ENCODE results near the gene ALPK3. TPM values are rescaled to one million over a fixed set of nuclear protein-coding genes. Genes with fewer than 3 reads are reported as not detected.

Gene ALPK3
- total RNA-seq, 4 donors from 2014 or later: 0.88 to 6.3 (median 3.4) TPM

DNA sequence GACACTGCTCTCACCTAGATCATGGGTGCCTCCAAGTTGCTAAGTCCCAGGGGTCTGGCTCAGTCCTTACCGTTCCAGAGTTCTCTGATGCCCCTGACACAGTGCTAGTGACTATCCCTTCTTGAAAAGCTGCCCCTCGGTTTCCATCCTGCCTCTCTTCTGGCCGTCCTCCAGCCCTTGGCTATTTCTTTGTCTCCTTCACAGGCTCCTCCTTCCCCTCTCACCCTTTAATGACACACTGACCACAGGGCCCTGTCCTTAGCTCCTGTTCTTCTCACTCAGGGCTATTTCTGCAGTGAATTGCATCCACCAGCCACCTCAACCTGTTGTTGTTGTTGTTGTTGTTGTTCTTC lies 98.4 kb downstream of the ALPK3 start:
- H3K4me1 ChIP-seq: peaks cover 8 to 16% of the 10 kb centered on the region in 2 donors
- no peak overlapping the region for H3K4me3 ChIP-seq
- no peak for DNase-seq
- H3K27me3 ChIP-seq: no peaks in the 10 kb centered on the region
- TF ChIP-seq, protein P1, sequence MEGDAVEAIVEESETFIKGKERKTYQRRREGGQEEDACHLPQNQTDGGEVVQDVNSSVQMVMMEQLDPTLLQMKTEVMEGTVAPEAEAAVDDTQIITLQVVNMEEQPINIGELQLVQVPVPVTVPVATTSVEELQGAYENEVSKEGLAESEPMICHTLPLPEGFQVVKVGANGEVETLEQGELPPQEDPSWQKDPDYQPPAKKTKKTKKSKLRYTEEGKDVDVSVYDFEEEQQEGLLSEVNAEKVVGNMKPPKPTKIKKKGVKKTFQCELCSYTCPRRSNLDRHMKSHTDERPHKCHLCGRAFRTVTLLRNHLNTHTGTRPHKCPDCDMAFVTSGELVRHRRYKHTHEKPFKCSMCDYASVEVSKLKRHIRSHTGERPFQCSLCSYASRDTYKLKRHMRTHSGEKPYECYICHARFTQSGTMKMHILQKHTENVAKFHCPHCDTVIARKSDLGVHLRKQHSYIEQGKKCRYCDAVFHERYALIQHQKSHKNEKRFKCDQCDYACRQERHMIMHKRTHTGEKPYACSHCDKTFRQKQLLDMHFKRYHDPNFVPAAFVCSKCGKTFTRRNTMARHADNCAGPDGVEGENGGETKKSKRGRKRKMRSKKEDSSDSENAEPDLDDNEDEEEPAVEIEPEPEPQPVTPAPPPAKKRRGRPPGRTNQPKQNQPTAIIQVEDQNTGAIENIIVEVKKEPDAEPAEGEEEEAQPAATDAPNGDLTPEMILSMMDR (IDR thresholded peaks at IDR 0.05): no peak
- no peak for TF ChIP-seq POLR2A (IDR thresholded peaks at IDR 0.05)
- intact Hi-C loops (cut with DNase I; ENCODE audit: low total_unique reads): no loop called here
- H3K9me3 ChIP-seq: no peaks in the 10 kb centered on the region
- no peaks in the 10 kb centered on the region for H3K36me3 ChIP-seq
- H3K27ac ChIP-seq: peak overlapping the region; percentile 86 to 95

DNA sequence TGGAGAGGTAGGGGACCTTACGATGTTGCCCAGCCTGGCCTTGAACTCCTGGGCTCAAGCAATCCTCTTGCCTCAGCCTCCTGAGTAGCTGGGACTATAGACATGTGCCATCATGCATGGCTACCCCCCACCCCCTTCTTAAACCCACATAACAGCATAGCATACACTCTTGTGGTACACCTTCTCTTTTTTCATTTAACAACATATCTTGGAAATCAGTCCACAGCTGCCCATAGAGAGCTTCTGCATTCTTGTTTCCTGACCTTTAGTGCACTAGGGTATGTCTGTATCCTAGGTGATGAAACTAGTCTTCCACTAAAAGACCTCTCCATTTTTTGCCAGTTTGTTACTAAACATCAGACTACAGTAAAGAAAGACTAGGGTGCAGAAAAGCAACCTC lies 100.3 kb downstream of the ALPK3 start:
- Histone ChIP-seq H3K4me3 (no peak overlapping the region), H3K4me1 (peaks cover 4 to 8% of the 10 kb centered on the region in 2 donors), H3K9me3 (no peaks in the 10 kb centered on the region), H3K27me3 (no peaks in the 10 kb centered on the region), H3K27ac (no peak overlapping the region), H3K36me3 (no peaks in the 10 kb centered on the region)
- DNase-seq: no peak
- intact Hi-C loops (cut with DNase I; ENCODE audit: low total_unique reads): no loop called here
- no peak for TF ChIP-seq POLR2A (IDR thresholded peaks at IDR 0.05)
- TF ChIP-seq, protein P1 (IDR thresholded peaks at IDR 0.05): no peak

DNA sequence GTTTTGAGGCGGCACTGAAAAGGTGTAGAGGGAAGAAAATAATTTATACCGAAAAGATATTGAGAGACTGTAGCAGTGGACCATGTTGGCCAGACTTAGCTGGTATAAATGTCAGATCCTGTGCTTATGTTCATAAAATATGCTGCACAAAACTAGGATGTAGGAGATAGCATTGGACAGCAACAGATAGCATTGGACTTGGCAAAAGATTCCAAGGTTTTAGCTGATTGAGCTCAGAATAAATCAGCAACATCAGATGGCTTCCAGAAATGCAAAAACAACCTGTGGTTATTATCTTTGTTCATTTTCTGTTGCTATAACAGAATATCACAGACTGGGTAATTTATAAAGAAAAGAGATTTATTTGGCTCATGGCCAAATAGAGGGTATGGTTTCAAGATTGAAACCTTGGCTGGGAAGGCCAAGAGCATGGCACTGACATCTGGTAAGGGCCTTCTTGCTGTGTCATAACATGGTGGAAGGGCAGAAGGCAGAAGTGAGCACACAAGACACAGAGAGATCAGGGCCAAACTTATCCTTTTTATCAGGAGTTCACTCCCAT lies 102.0 kb downstream of the ALPK3 start:
- TF ChIP-seq, protein P1 (IDR thresholded peaks at IDR 0.05): no peak
- TF ChIP-seq POLR2A (IDR thresholded peaks at IDR 0.05): no peak
- Histone ChIP-seq H3K9me3 (no peaks in the 10 kb centered on the region), H3K27me3 (no peaks in the 10 kb centered on the region), H3K36me3 (no peaks in the 10 kb centered on the region), H3K4me3 (no peak overlapping the region), H3K4me1 (peaks cover 0 to 1% of the 10 kb centered on the region in 2 donors), H3K27ac (peak overlapping the region in 1 of 2 donors; percentile 37)
- no peak for DNase-seq
- intact Hi-C loops (cut with DNase I; ENCODE audit: low total_unique reads): no loop called here

DNA sequence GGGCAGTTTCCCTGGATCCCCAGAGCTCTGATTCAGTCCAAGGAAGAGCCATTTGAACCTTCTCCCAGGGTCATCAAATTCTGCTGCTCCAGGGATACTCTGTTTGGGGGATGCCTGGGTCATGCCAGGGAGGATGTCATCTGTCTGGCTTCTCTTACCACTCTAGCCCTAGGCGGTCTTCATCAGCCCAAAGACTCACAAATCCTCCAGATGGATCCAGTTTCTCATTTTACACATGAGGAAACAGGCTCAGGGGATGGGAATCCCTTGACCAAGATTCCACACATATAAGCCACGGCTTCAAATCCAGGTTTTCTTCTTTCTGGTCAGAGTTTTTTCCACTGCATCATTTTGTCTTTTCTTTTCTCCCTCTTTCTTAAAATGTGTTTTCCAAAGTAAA lies 104.0 kb downstream of the ALPK3 start:
- intact Hi-C loops (cut with DNase I; ENCODE audit: low total_unique reads): loop anchor here (10.0 kb wide), 1 partner anchor 266 kb away; the partner anchor contains the start of genes NMB and WDR73
- DNase-seq: no peak
- peaks cover 0 to 4% of the 10 kb centered on the region in 2 donors for H3K4me1 ChIP-seq
- no peaks in the 10 kb centered on the region for H3K27me3 ChIP-seq
- no peak overlapping the region for H3K4me3 ChIP-seq
- H3K36me3 ChIP-seq: no peaks in the 10 kb centered on the region
- peak overlapping the region; percentile 64 to 67 for H3K27ac ChIP-seq
- H3K9me3 ChIP-seq: no peaks in the 10 kb centered on the region
- TF ChIP-seq, protein P1 (IDR thresholded peaks at IDR 0.05): no peak
- TF ChIP-seq POLR2A (IDR thresholded peaks at IDR 0.05): no peak

DNA sequence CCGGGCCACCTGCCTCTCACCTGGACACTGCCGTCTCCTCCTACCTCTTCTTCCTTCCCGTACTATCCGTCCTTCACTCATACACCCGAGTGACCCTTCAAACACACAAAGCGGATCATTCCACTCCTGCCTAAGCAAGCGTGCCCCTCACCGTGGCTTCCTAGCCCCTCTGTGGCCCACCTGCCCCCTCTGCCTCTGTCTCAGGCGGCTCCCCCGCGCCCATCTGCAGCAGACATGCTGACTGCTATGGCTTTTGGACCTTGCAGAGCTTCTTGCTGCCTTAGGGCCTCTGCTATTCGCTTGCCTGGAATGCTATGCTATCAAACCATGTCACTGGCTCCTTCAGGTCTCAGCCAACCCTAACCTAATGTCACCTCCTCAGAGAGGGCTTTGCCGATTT lies 105.4 kb downstream of the ALPK3 start:
- intact Hi-C loops (cut with DNase I; ENCODE audit: low total_unique reads): loop anchor here (10.0 kb wide), 1 partner anchor 268 kb away; the partner anchor contains the start of genes NMB and WDR73
- Histone ChIP-seq H3K27me3 (no peaks in the 10 kb centered on the region), H3K9me3 (no peaks in the 10 kb centered on the region), H3K4me1 (peaks cover 0 to 4% of the 10 kb centered on the region in 2 donors), H3K36me3 (no peaks in the 10 kb centered on the region), H3K27ac (peak overlapping the region; percentile 64 to 67), H3K4me3 (no peak overlapping the region)
- DNase-seq: no peak
- TF ChIP-seq, protein P1 (IDR thresholded peaks at IDR 0.05): no peak
- no peak for TF ChIP-seq POLR2A (IDR thresholded peaks at IDR 0.05)

Small RNA genes within 50 kb of the gene (small RNA-seq; reads per million reads assigned to genes)
- gene RF00402: not detected

Other genes with a start within 250 kb of the ALPK3 start
- gene ZSCAN2, start 216.3 kb upstream of the ALPK3 start, total RNA-seq: 10 to 100 TPM in 1 of 4 donors, 1 to 10 TPM in 2, under 1 TPM in 1; 0.59 to 30.0 (median 5.3) TPM
- 10 to 100 TPM; 14.4 to 54.3 (median 39.3) TPM for gene WDR73, start 163.1 kb upstream of the ALPK3 start, total RNA-seq
- 10 to 100 TPM in 1 of 4 donors, 1 to 10 TPM in 3; 3.1 to 10.5 (median 7.4) TPM for gene NMB, start 159.2 kb upstream of the ALPK3 start, total RNA-seq
- 100 to 1,000 TPM; 117 to 261 (median 204) TPM for gene SEC11A, start 101.2 kb upstream of the ALPK3 start, total RNA-seq
- gene ZNF592, start 68.8 kb upstream of the ALPK3 start, total RNA-seq: 10 to 100 TPM in 2 of 4 donors, 1 to 10 TPM in 2; 4.7 to 48.2 (median 11.7) TPM
- under 1 TPM in 2 of 4 donors, not detected in 2; 0.21 to 0.43 TPM for gene SLC28A1, start 67.3 kb downstream of the ALPK3 start, total RNA-seq
- gene PDE8A, start 164.5 kb downstream of the ALPK3 start, total RNA-seq: 10 to 100 TPM; 25.1 to 67.0 (median 34.0) TPM